Measurements from ENCODE around the gene PRKACB. TPM values are rescaled to one million over a fixed set of nuclear protein-coding genes. Genes with fewer than 3 reads are reported as not detected.
"Not testable (repeated sequence)": the region's sequence is repeated elsewhere in the genome, so short reads cannot be mapped to it uniquely, and the experiment has no call there.

The PRKACB gene
- total RNA-seq (100 to 1,000 TPM; 174 to 194 TPM), polyA plus RNA-seq (100 to 1,000 TPM; 120 to 162 (median 131) TPM), total RNA-seq (65.8 to 484 (median 175) reads per million in 6 experiments)

DNA sequence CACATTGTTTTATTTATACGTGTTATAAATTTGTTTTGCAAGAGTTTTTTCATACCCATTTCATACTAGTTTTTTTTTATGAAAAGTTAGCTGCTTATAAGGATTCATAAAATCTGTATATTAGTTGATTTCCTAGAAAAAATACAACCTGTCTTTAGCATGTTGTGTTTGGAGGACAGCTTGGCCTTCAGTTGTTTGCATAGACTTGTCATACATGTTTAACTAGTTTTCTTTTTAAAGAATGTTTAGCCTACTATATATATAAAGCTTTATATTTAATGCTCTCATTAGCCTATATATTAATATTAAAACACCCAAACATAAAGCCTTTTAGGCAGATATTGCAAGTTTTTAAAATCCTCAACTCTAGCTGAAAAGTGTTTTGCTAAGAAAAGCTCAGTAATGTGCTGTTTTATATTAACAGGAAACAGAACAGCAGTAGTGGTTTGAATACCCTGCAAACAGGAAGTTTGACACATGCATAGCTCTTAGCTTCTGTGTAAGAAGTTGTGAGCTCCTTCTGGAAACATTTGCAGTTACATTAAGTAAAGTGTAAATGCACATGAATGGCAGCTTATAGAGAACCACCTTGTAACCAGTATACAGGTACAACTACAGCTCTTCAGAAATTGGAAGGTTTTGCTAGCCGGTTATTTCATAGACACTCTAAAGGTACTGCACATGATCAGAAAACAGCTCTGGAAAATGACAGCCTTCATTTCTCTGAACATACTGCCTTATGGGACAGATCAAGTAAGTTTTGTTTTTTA is at the start of gene PRKACB:
TSS of gene PRKACB (plus strand) at position 476 of the 770 bp plus-strand sequence. CDS start at position 567, 91 bp downstream.
- peak in 5 of 10 donors; percentile 18 to 74 (median 65) for DNase-seq
- H3K36me3 Mint-ChIP-seq = peaks cover 0 to 9% (median 2%) of the 10 kb centered on the region in 3 donors
- peak within 1 kb of the TSS; percentile 90 to 99 (median 96) for H3K4me3 Mint-ChIP-seq
- ATAC-seq = peak; percentile 91 to 93
- POLR2A ChIA-PET = interaction anchor here (0.7 to 3.7 kb wide), 17 partner anchors 9 to 1056 kb away, joined by 3 to 68 read pairs (median 8); partner anchors contain the start of genes GNG5, RPF1, SAMD13 and SPATA1
- peaks cover 13 to 59% (median 32%) of the 10 kb centered on the region in 4 donors for H3K4me1 Mint-ChIP-seq
- H3K9me3 Mint-ChIP-seq = peaks cover 0 to under 1% (median 0%) of the 10 kb centered on the region in 9 donors
- peak within 1 kb of the TSS; percentile 95 to 100 (median 97) for H3K27ac Mint-ChIP-seq
- no peaks in the 10 kb centered on the region for H3K27me3 Mint-ChIP-seq

GRCh38 chr1:84095308-84095707 is 48.8 kb upstream of the PRKACB start:
- ATAC-seq (no peak), DNase-seq (no peak)
- Mint-ChIP-seq H3K4me3 (no peak overlapping the region), H3K27ac (no peak overlapping the region), H3K36me3 (peaks cover 0 to 13% (median 5%) of the 10 kb centered on the region in 3 donors), H3K9me3 (no peaks in the 10 kb centered on the region), H3K27me3 (no peaks in the 10 kb centered on the region), H3K4me1 (peaks cover 9 to 21% (median 16%) of the 10 kb centered on the region in 4 donors)
- POLR2A ChIA-PET = no interaction called here

GRCh38 chr1:84096176-84096575 is 47.9 kb upstream of the PRKACB start:
- no peak for DNase-seq
- peaks cover 5 to 13% (median 9%) of the 10 kb centered on the region in 4 donors for H3K4me1 Mint-ChIP-seq
- H3K4me3 Mint-ChIP-seq = no peak overlapping the region
- POLR2A ChIA-PET = no interaction called here
- peak overlapping the region in 1 of 10 donors; percentile 17 for H3K27ac Mint-ChIP-seq
- no peaks in the 10 kb centered on the region for H3K27me3 Mint-ChIP-seq
- peaks cover 0 to 13% (median 5%) of the 10 kb centered on the region in 3 donors for H3K36me3 Mint-ChIP-seq
- H3K9me3 Mint-ChIP-seq = no peaks in the 10 kb centered on the region
- no peak for ATAC-seq

DNA sequence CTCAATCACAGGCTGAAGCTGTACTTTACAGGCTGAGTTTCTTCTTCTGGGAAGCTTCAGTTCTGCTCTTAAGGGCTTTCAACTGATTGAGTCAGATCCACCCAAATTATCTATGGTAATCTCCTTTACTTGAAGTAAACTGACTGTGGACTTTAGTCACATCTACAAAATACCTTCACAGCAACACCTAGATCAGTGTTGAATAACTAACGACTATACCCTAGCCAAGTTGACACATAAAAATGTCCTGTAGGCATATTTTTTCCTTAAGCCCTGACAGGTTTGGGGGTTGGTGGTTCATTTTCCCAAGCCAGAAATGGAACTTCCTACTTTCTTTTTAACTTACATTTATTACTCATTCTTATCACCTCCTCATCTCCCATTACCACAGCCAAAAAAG is 42.9 kb upstream of the PRKACB start:
- POLR2A ChIA-PET = no interaction called here

DNA sequence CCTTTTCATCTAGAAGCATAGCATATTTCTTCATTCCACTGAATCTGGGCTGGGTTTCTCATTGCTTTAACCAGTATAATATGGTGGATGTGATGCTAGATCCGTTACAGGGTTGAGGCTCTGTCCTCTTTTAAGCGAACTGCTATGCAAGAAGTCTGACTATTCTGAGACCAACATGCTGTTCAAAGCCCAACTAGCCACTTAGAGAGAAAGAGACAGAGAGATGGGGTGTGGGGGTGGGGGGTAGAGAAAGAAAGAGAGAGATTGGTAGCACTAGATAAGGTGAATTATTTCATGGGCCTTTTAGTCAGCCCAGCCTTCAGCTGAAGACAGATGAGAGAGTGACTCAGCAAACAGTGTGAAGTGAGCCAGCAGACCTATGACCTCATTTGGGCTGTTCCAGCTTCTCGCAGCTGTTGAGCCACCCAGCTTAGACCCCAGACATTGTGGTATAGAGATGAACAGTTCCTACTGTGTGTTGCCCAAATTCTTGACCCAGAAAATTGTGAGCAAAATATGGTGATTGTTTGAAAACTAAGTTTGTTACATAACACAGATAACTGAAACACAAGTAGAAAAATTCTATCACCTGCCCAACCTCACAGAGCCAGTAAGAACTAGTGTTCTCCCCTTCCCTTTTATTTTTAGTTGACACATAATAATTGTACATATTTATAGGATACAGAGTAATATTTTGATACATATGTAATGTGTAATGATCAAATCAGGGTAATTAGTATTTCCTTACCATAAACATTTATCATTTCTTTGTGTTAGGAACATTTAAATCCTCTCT is 40.7 kb upstream of the PRKACB start:
- H3K27me3 Mint-ChIP-seq = no peaks in the 10 kb centered on the region
- ATAC-seq (no peak), DNase-seq (no peak)
- no peak overlapping the region for H3K27ac Mint-ChIP-seq
- H3K4me3 Mint-ChIP-seq = no peak overlapping the region
- POLR2A ChIA-PET = interaction anchor here (0.5 kb wide), 1 partner anchor 318 kb away, joined by 3 read pairs; no protein-coding TSS in a partner anchor
- peaks cover 0 to 10% (median 2%) of the 10 kb centered on the region in 9 donors for H3K9me3 Mint-ChIP-seq
- H3K4me1 Mint-ChIP-seq = peaks cover 0 to 4% (median under 1%) of the 10 kb centered on the region in 4 donors
- H3K36me3 Mint-ChIP-seq = peaks cover 0 to 21% (median 3%) of the 10 kb centered on the region in 3 donors

More for the DNA sequence above, 42.9 kb upstream of the PRKACB start:
- no peaks in the 10 kb centered on the region for H3K9me3 Mint-ChIP-seq
- peaks cover 0 to 4% (median 2%) of the 10 kb centered on the region in 4 donors for H3K4me1 Mint-ChIP-seq
- peaks cover 0 to 15% (median 3%) of the 10 kb centered on the region in 3 donors for H3K36me3 Mint-ChIP-seq
- no peak for DNase-seq
- ATAC-seq = no peak
- H3K27ac Mint-ChIP-seq = no peak overlapping the region
- no peaks in the 10 kb centered on the region for H3K27me3 Mint-ChIP-seq
- H3K4me3 Mint-ChIP-seq = no peak overlapping the region

DNA sequence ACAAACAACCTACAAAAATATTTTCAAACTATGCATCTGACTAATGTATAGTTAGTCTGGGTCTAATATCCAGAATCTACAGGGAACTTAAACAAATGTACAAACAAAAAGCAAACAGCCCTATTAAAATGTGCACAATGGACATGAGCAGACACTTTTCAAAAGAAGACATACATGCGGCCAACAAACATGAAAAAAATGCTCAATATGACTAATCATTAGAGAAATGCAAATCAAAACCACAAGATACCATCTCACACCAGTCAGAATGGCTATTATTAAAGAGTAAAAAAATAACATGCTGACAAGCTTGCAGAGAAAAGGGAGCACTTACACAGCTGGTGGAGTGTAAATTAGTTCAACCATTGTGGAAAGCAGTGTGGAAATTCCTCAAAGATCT is 36.5 kb upstream of the PRKACB start:
- H3K27ac Mint-ChIP-seq, DNase-seq, ATAC-seq, H3K4me1 Mint-ChIP-seq, H3K27me3 Mint-ChIP-seq, H3K4me3 Mint-ChIP-seq, POLR2A ChIA-PET: not testable (repeated sequence)
- Mint-ChIP-seq H3K9me3 (peaks cover 0 to 10% (median 2%) of the 10 kb centered on the region in 9 donors), H3K36me3 (peaks cover 0 to 21% (median 3%) of the 10 kb centered on the region in 3 donors)

- H3K4me3 Mint-ChIP-seq = no peak overlapping the region
- POLR2A ChIA-PET = no interaction called here
- H3K27ac Mint-ChIP-seq = no peak overlapping the region
Observed at GRCh38 chr1:84107955-84108354, 36.1 kb upstream of the PRKACB start.

DNA sequence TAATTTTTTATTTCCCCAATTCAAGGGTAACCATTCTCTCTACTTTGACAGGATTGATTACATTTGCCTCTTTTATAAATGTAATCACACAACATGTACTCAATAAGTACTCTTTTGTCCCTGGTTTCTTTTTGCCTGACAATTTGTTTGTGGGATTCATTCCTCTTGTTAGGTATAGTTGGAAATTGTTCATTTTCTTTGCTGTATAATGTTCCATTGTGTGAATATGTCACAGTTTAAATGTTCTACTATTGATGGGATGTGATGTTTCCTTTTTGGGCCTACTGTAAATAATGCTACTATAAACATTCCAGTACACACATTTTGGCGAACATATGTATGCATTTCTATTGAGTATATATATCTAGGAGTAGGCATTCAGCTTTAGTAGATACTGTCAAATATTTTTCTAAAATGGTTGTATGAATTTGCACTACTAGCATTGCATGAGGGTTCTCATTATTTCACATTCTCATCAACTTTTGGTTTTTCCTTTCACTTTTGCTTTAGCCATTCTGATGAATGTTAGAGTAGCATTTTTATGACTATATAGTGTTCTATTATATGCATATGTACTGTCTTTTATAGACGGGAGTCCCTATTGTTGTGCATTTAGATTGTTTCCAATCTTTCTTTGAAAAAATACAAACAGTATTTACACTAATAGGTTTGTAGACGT is 35.0 kb upstream of the PRKACB start:
- no peaks in the 10 kb centered on the region for H3K27me3 Mint-ChIP-seq
- H3K4me3 Mint-ChIP-seq = no peak overlapping the region
- peaks cover 0 to 19% (median 3%) of the 10 kb centered on the region in 3 donors for H3K36me3 Mint-ChIP-seq
- DNase-seq (no peak), ATAC-seq (no peak)
- H3K9me3 Mint-ChIP-seq = peaks cover 0 to 10% (median 2%) of the 10 kb centered on the region in 9 donors
- H3K27ac Mint-ChIP-seq = peak overlapping the region in 1 of 10 donors; percentile 35
- no peaks in the 10 kb centered on the region for H3K4me1 Mint-ChIP-seq
- POLR2A ChIA-PET = no interaction called here

More at GRCh38 chr1:84107955-84108354, 36.1 kb upstream of the PRKACB start:
- H3K9me3 Mint-ChIP-seq = peaks cover 0 to 10% (median 2%) of the 10 kb centered on the region in 9 donors
- H3K27me3 Mint-ChIP-seq = no peaks in the 10 kb centered on the region
- peaks cover 0 to 21% (median 3%) of the 10 kb centered on the region in 3 donors for H3K36me3 Mint-ChIP-seq
- no peak for DNase-seq
- H3K4me1 Mint-ChIP-seq = peaks cover 0 to 2% (median under 1%) of the 10 kb centered on the region in 4 donors
- ATAC-seq = no peak

DNA sequence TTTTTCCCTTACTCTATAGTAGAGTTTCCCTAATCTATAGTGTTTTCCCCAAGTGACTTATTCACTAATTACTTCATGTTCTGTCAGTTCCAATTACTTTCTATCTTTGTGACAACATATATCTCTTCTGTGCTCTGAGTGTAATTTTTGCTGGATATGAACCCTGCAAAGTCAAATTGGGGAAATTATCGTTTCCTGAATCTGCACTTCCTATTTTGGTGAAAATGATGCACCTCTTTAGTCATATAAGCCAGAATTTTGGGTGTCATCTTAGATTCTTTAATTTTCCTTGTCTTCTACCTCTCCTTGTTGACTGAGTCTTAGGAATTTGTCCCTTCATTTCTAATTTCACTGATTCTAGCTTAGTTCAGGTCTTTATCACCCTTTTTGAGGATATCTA is 33.4 kb upstream of the PRKACB start:
- DNase-seq = no peak
- Mint-ChIP-seq H3K27ac (no peak overlapping the region), H3K27me3 (no peaks in the 10 kb centered on the region), H3K9me3 (peaks cover 0 to 10% (median 2%) of the 10 kb centered on the region in 9 donors), H3K4me3 (no peak overlapping the region), H3K4me1 (no peaks in the 10 kb centered on the region), H3K36me3 (peaks cover 0 to 15% (median 0%) of the 10 kb centered on the region in 3 donors)
- POLR2A ChIA-PET = no interaction called here
- no peak for ATAC-seq

- H3K27me3 Mint-ChIP-seq = peaks cover 0 to 2% (median 0%) of the 10 kb centered on the region in 5 donors
- POLR2A ChIA-PET = no interaction called here
- H3K9me3 Mint-ChIP-seq = no peaks in the 10 kb centered on the region
Observed at GRCh38 chr1:84116558-84116957, 27.5 kb upstream of the PRKACB start.

DNA sequence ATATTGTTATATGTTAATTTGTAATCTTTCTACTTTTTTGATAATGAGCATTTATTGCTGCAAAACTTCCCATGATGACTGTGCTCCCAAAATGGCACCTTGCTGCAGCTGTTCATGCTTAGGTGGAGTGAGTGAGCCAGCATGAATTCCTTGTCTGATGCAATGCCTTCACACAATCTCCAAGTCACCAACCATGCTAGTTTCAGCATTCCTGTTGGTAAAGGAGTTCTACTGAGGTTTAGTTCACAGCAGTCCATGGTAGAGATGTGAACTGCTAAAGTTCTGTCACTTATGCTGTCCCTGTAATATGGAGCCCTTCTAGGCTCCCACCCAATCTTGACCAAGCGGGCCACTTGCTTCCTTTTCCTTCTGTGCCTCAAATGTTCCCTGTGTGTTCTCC is 26.2 kb upstream of the PRKACB start:
- H3K27me3 Mint-ChIP-seq = peaks cover 0 to 2% (median 0%) of the 10 kb centered on the region in 5 donors
- no peak overlapping the region for H3K4me3 Mint-ChIP-seq
- no peak for ATAC-seq
- H3K9me3 Mint-ChIP-seq = no peaks in the 10 kb centered on the region
- no peak for DNase-seq
- peaks cover 6 to 13% (median 10%) of the 10 kb centered on the region in 4 donors for H3K4me1 Mint-ChIP-seq
- POLR2A ChIA-PET = no interaction called here
- peaks cover 0 to 1% (median 0%) of the 10 kb centered on the region in 3 donors for H3K36me3 Mint-ChIP-seq
- H3K27ac Mint-ChIP-seq = no peak overlapping the region

More at GRCh38 chr1:84116558-84116957, 27.5 kb upstream of the PRKACB start:
- H3K36me3 Mint-ChIP-seq = peaks cover 0 to 1% (median 0%) of the 10 kb centered on the region in 3 donors
- peaks cover 6 to 13% (median 10%) of the 10 kb centered on the region in 4 donors for H3K4me1 Mint-ChIP-seq
- H3K27ac Mint-ChIP-seq = peak overlapping the region in 1 of 10 donors; percentile 5
- ATAC-seq (no peak), DNase-seq (no peak)
- H3K4me3 Mint-ChIP-seq = no peak overlapping the region

DNA sequence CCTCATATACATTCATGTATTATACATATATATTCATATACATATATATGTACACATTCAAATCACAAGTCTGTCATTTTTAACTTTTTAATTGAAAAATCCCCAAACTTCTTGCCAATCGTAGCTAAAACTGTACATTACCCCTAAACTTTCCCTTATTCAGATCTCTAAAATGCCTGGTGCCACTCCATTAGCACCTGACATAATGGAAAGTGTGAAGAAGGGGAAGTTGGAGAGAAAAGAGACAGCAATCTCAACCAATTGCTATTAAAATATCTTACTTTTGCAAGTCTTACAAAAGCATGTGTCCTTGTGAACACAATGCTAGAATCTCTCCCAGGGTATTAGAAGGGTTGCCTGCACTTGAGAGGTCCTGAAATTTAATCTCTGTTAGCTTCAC is 22.7 kb upstream of the PRKACB start:
- Mint-ChIP-seq H3K36me3 (peaks cover 0 to 1% (median 0%) of the 10 kb centered on the region in 3 donors), H3K9me3 (no peaks in the 10 kb centered on the region), H3K27me3 (peaks cover 0 to 2% (median 0%) of the 10 kb centered on the region in 5 donors), H3K4me3 (no peak overlapping the region), H3K27ac (no peak overlapping the region), H3K4me1 (peaks cover 5 to 10% (median 7%) of the 10 kb centered on the region in 4 donors)
- POLR2A ChIA-PET = no interaction called here
- DNase-seq (no peak), ATAC-seq (no peak)

All from naive thymus-derived CD8-positive, alpha-beta T cell (primary cell).